Activated T-helper 2 cell treated with anti-CD3 and anti-CD28 coated beads, Interferon-gamma antibody, Interleukin-2, Interleukin-4, amounts not matched to agents 10 μg/mL and 5 μg/mL and 100 μg/mL, durations not matched to agents 14 hours and 24 hours and 36 hours (primary cell): Measurements from ENCODE around the gene LRRC74A. TPM values are rescaled to one million over a fixed set of nuclear protein-coding genes. Genes with fewer than 3 reads are reported as not detected.
"Not testable (repeated sequence)": the region's sequence is repeated elsewhere in the genome, so short reads cannot be mapped to it uniquely, and the experiment has no call there.

Experiments used
- DNase-seq: peaks from one replicate; pipeline ENCODE4 v3.0.0; 2021; ENCODE audit warnings: low spot score
- H3K27ac Mint-ChIP-seq: one replicate; pipeline ENCODE4 v1.8.0; 2021; ENCODE audit warnings: mixed read lengths
- H3K27me3 Mint-ChIP-seq: one replicate; pipeline ENCODE4 v1.8.0; 2021; ENCODE audit warnings: low read depth, mixed read lengths
- H3K36me3 Mint-ChIP-seq: one replicate; pipeline ENCODE4 v1.8.0; 2021; ENCODE audit warnings: low read depth, mixed read lengths
- H3K4me1 Mint-ChIP-seq: one replicate; pipeline ENCODE4 v1.8.0; 2021; ENCODE audit warnings: low read depth, mixed read lengths
- H3K4me3 Mint-ChIP-seq: one replicate; pipeline ENCODE4 v1.8.0; 2021; ENCODE audit warnings: low read depth, mild to moderate bottlenecking, moderate library complexity, mixed read lengths
- H3K9me3 Mint-ChIP-seq: one replicate; pipeline ENCODE4 v1.8.0; 2021; ENCODE audit warnings: mixed read lengths
- intact Hi-C: fragments of 100-400 bp; cut with micrococcal nuclease; formaldehyde crosslinking; loops from one replicate; pipeline ENCODE4 v1.15.1; 2023
- total RNA-seq: library from RNA; stranded (reverse); gene quantifications from 2 replicates; pipeline ENCODE4 v1.2.3, GENCODE V29; 2022

LRRC74A gene
- total RNA-seq, 1 donor from 2014 or later = not detected

DNA sequence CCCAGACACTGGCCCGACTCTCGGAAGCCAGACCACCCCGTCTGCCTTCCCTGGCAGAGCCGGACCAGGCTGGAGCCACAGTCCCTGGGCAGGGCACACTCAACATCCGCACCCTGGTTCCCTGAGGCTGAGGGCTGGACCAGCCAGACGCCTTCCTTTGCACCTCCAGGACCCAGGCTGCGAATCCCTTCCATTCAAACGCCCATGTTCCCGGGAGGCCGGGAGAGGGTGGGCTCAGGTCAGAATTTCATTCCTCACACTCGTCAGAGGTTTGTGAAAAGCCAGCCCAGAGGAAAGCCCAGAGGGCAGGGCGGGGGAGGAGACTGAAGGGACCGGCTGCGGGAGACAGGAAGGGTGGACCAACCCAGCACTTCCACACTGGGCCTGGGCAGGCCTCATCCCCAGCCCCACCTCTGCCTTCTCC is 58.7 kb downstream of the LRRC74A start:
- no peaks in the 10 kb centered on the region for H3K9me3 Mint-ChIP-seq
- intact Hi-C loops = no loop called here
- H3K4me3 Mint-ChIP-seq = no peak overlapping the region
- no peak overlapping the region for H3K27ac Mint-ChIP-seq
- no peaks in the 10 kb centered on the region for H3K36me3 Mint-ChIP-seq
- H3K4me1 Mint-ChIP-seq = peaks cover 6% of the 10 kb centered on the region
- H3K27me3 Mint-ChIP-seq = peaks cover 4% of the 10 kb centered on the region
- DNase-seq = no peak

- peaks cover 6% of the 10 kb centered on the region for H3K4me1 Mint-ChIP-seq
- no peak for DNase-seq
- no peaks in the 10 kb centered on the region for H3K36me3 Mint-ChIP-seq
- H3K9me3 Mint-ChIP-seq = no peaks in the 10 kb centered on the region
- H3K27ac Mint-ChIP-seq = no peak overlapping the region
- H3K4me3 Mint-ChIP-seq = no peak overlapping the region
- intact Hi-C loops = no loop called here
- peaks cover 4% of the 10 kb centered on the region for H3K27me3 Mint-ChIP-seq
These were observed 61.0 kb downstream of the LRRC74A start for GRCh38 chr14:76887191-76887590.

- Mint-ChIP-seq H3K27me3 (peaks cover 4% of the 10 kb centered on the region), H3K27ac (no peak overlapping the region)
These were observed 65.2 kb downstream of the LRRC74A start for GRCh38 chr14:76891391-76891790.

GRCh38 chr14:76894308-76894707 is 68.1 kb downstream of the LRRC74A start:
- H3K4me1 Mint-ChIP-seq = no peaks in the 10 kb centered on the region
- no peak overlapping the region for H3K27ac Mint-ChIP-seq
- DNase-seq = no peak
- intact Hi-C loops = no loop called here
- no peaks in the 10 kb centered on the region for H3K27me3 Mint-ChIP-seq
- H3K9me3 Mint-ChIP-seq = peaks cover 5% of the 10 kb centered on the region
- H3K36me3 Mint-ChIP-seq = peaks cover 3% of the 10 kb centered on the region
- no peak overlapping the region for H3K4me3 Mint-ChIP-seq

More at GRCh38 chr14:76891391-76891790, 65.2 kb downstream of the LRRC74A start:
- intact Hi-C loops = no loop called here
- DNase-seq = no peak
- Mint-ChIP-seq H3K4me3 (no peak overlapping the region), H3K9me3 (peaks cover 5% of the 10 kb centered on the region), H3K36me3 (peaks cover 3% of the 10 kb centered on the region), H3K4me1 (no peaks in the 10 kb centered on the region)

GRCh38 chr14:76898006-76898405 is 71.8 kb downstream of the LRRC74A start:
- DNase-seq, H3K4me3 Mint-ChIP-seq, H3K4me1 Mint-ChIP-seq, intact Hi-C loops, H3K27ac Mint-ChIP-seq, H3K9me3 Mint-ChIP-seq, H3K36me3 Mint-ChIP-seq, H3K27me3 Mint-ChIP-seq: not testable (repeated sequence)

- H3K4me1 Mint-ChIP-seq = peaks cover 7% of the 10 kb centered on the region
- intact Hi-C loops = no loop called here
These were observed 74.5 kb downstream of the LRRC74A start for GRCh38 chr14:76900682-76901081.

GRCh38 chr14:76901171-76902055 is 75.2 kb downstream of the LRRC74A start:
- no peak for DNase-seq
- intact Hi-C loops = no loop called here
- H3K4me1 Mint-ChIP-seq = peaks cover 7% of the 10 kb centered on the region
- H3K27ac Mint-ChIP-seq = no peak overlapping the region
- no peak overlapping the region for H3K4me3 Mint-ChIP-seq
- no peaks in the 10 kb centered on the region for H3K36me3 Mint-ChIP-seq
- H3K9me3 Mint-ChIP-seq = no peaks in the 10 kb centered on the region
- no peaks in the 10 kb centered on the region for H3K27me3 Mint-ChIP-seq

More at GRCh38 chr14:76900682-76901081, 74.5 kb downstream of the LRRC74A start:
- no peaks in the 10 kb centered on the region for H3K36me3 Mint-ChIP-seq
- H3K9me3 Mint-ChIP-seq = no peaks in the 10 kb centered on the region
- H3K27ac Mint-ChIP-seq = no peak overlapping the region
- H3K27me3 Mint-ChIP-seq = no peaks in the 10 kb centered on the region
- DNase-seq = no peak
- H3K4me3 Mint-ChIP-seq = no peak overlapping the region

DNA sequence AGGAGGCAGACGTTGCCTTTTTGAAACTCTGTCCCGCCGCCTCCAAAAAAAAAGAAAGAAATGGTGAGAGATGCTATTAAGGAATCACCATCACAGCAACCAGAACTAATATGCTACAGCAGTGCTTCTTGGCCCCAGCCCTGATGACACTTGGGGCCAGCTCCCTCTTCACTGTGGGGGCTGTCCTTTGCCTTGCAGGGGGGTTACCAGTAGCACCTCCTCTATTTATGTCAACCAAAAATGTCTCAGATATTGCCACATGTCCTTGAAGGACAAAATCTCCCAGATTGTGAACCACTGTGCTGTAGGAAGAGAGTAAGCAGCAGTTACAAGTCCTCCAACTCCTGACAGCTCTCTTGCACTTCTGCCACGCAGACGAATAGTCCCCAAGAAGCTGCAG is 76.4 kb downstream of the LRRC74A start:
- no peaks in the 10 kb centered on the region for H3K27me3 Mint-ChIP-seq
- no peak overlapping the region for H3K27ac Mint-ChIP-seq

GRCh38 chr14:76904100-76904739 is 78.0 kb downstream of the LRRC74A start:
- no peaks in the 10 kb centered on the region for H3K27me3 Mint-ChIP-seq
- peaks cover 6% of the 10 kb centered on the region for H3K36me3 Mint-ChIP-seq
- intact Hi-C loops = no loop called here
- no peak for DNase-seq
- no peak overlapping the region for H3K27ac Mint-ChIP-seq
- H3K4me3 Mint-ChIP-seq = no peak overlapping the region
- H3K9me3 Mint-ChIP-seq = no peaks in the 10 kb centered on the region
- H3K4me1 Mint-ChIP-seq = peaks cover 14% of the 10 kb centered on the region

More for the DNA sequence above, 76.4 kb downstream of the LRRC74A start:
- H3K4me3 Mint-ChIP-seq = no peak overlapping the region
- H3K9me3 Mint-ChIP-seq = no peaks in the 10 kb centered on the region
- no peaks in the 10 kb centered on the region for H3K36me3 Mint-ChIP-seq
- peaks cover 7% of the 10 kb centered on the region for H3K4me1 Mint-ChIP-seq
- intact Hi-C loops = no loop called here
- DNase-seq = no peak

GRCh38 chr14:76904740-76905569 is 78.7 kb downstream of the LRRC74A start:
- H3K4me1 Mint-ChIP-seq = peaks cover 15% of the 10 kb centered on the region
- H3K9me3 Mint-ChIP-seq = no peaks in the 10 kb centered on the region
- no peak overlapping the region for H3K4me3 Mint-ChIP-seq
- H3K27me3 Mint-ChIP-seq = no peaks in the 10 kb centered on the region
- DNase-seq = no peak
- H3K27ac Mint-ChIP-seq = no peak overlapping the region
- intact Hi-C loops = no loop called here
- peaks cover 6% of the 10 kb centered on the region for H3K36me3 Mint-ChIP-seq

DNA sequence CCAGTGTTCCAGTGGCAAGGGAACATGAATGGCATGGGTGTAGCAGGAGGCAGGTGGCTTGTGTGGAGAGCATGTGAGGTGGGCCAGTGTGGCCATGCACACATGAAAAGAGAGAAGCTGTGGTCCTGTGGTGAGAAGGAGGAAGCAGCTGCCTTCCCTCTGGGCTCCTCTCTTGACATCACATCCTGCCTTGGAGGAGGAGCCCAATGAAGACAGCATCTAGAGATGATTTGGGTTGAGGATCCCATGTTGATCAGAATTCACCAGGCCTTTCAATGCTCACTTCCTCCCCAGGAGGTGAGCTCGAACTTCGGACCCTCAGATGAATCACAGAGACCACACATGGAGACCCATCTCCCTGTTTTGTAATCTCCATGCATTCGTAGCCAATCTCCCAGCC is 82.6 kb downstream of the LRRC74A start:
- intact Hi-C loops = no loop called here
- no peak overlapping the region for H3K4me3 Mint-ChIP-seq
- peaks cover 29% of the 10 kb centered on the region for H3K4me1 Mint-ChIP-seq

DNA sequence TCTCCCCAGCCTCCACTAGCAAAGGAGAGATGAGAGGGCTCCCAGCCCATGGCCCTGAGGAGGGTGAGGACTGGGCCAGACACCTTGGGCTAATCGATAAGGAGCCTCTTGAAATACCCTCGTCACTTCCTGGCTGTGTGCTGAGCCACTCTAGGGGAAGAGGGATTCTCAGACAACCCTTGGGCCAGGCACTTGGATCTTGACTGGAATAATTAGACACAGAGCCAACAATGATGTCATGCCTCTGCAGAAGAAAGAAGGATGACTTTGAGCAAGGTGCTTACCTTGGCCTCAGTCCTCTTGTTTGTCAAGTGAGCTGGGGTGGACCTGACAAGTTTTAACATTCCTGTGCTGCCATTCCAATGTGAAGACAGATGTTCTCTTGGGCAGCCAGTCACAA is 83.1 kb downstream of the LRRC74A start:
- intact Hi-C loops = no loop called here
- Mint-ChIP-seq H3K36me3 (peaks cover 6% of the 10 kb centered on the region), H3K4me1 (peaks cover 29% of the 10 kb centered on the region), H3K9me3 (no peaks in the 10 kb centered on the region), H3K27ac (peak overlapping the region; percentile 75), H3K4me3 (no peak overlapping the region), H3K27me3 (no peaks in the 10 kb centered on the region)
- no peak for DNase-seq

More for the DNA sequence above, 82.6 kb downstream of the LRRC74A start:
- peak; percentile 63 for DNase-seq
- Mint-ChIP-seq H3K27ac (peak overlapping the region; percentile 75), H3K36me3 (peaks cover 6% of the 10 kb centered on the region), H3K27me3 (no peaks in the 10 kb centered on the region), H3K9me3 (no peaks in the 10 kb centered on the region)
